ENCODE data around the gene C9orf50. TPM values are rescaled to one million over a fixed set of nuclear protein-coding genes. Genes with fewer than 3 reads are reported as not detected.

C9orf50 gene
- total RNA-seq, 2 donors from 2014 or later = not detected

- no peaks in the 10 kb centered on the region for H3K9me3 Mint-ChIP-seq
- H3K36me3 Mint-ChIP-seq (ENCODE audit: low read depth) = no peaks in the 10 kb centered on the region
- no peak overlapping the region for H3K27ac Mint-ChIP-seq
- H3K27me3 Mint-ChIP-seq = peaks cover 5% of the 10 kb centered on the region
- no peak overlapping the region for H3K4me3 Mint-ChIP-seq
- H3K4me1 Mint-ChIP-seq = peaks cover 9% of the 10 kb centered on the region
- no peak for ATAC-seq (replicated peaks)
These were observed 7.3 kb downstream of the C9orf50 start for GRCh38 chr9:129613520-129614175.

- H3K4me3 Mint-ChIP-seq = no peak overlapping the region
- H3K27ac Mint-ChIP-seq = no peak overlapping the region
- ATAC-seq (replicated peaks) = no peak
- no peaks in the 10 kb centered on the region for H3K27me3 Mint-ChIP-seq
- no peaks in the 10 kb centered on the region for H3K9me3 Mint-ChIP-seq
- peaks cover 5% of the 10 kb centered on the region for H3K4me1 Mint-ChIP-seq
- no peaks in the 10 kb centered on the region for H3K36me3 Mint-ChIP-seq (ENCODE audit: low read depth)
These were observed 7.9 kb downstream of the C9orf50 start for GRCh38 chr9:129612815-129613519.

- H3K36me3 Mint-ChIP-seq (ENCODE audit: low read depth) = no peaks in the 10 kb centered on the region
These were observed 8.8 kb downstream of the C9orf50 start for GRCh38 chr9:129612123-129612522.

GRCh38 chr9:129611307-129611800, 9.5 kb downstream of the C9orf50 start:
- no peaks in the 10 kb centered on the region for H3K9me3 Mint-ChIP-seq
- ATAC-seq (replicated peaks) = no peak
- peak overlapping the region; percentile 76 for H3K27ac Mint-ChIP-seq
- no peaks in the 10 kb centered on the region for H3K36me3 Mint-ChIP-seq (ENCODE audit: low read depth)
- H3K4me3 Mint-ChIP-seq = peak overlapping the region; percentile 72
- H3K27me3 Mint-ChIP-seq = no peaks in the 10 kb centered on the region
- peaks cover 9% of the 10 kb centered on the region for H3K4me1 Mint-ChIP-seq

More at GRCh38 chr9:129612123-129612522, 8.8 kb downstream of the C9orf50 start:
- no peaks in the 10 kb centered on the region for H3K27me3 Mint-ChIP-seq
- no peak overlapping the region for H3K27ac Mint-ChIP-seq
- no peaks in the 10 kb centered on the region for H3K9me3 Mint-ChIP-seq
- peaks cover 9% of the 10 kb centered on the region for H3K4me1 Mint-ChIP-seq
- H3K4me3 Mint-ChIP-seq = no peak overlapping the region
- ATAC-seq (replicated peaks) = no peak

GRCh38 chr9:129610473-129611306, 10.2 kb downstream of the C9orf50 start:
- Mint-ChIP-seq H3K27me3 (no peaks in the 10 kb centered on the region), H3K9me3 (no peaks in the 10 kb centered on the region), H3K4me3 (peak overlapping the region; percentile 72), H3K4me1 (peaks cover 9% of the 10 kb centered on the region), H3K27ac (peak overlapping the region; percentile 76), H3K36me3 (ENCODE audit: low read depth) (no peaks in the 10 kb centered on the region)
- peak; percentile 66 for ATAC-seq (replicated peaks)

- peak; percentile 11 for ATAC-seq (replicated peaks)
- Mint-ChIP-seq H3K9me3 (no peaks in the 10 kb centered on the region), H3K4me3 (peak overlapping the region; percentile 81), H3K27ac (peak overlapping the region; percentile 86), H3K4me1 (peaks cover 9% of the 10 kb centered on the region), H3K36me3 (ENCODE audit: low read depth) (no peaks in the 10 kb centered on the region), H3K27me3 (no peaks in the 10 kb centered on the region)
These were observed 10.8 kb downstream of the C9orf50 start for GRCh38 chr9:129610213-129610472.

- Mint-ChIP-seq H3K27ac (peak overlapping the region; percentile 86), H3K36me3 (ENCODE audit: low read depth) (no peaks in the 10 kb centered on the region), H3K27me3 (no peaks in the 10 kb centered on the region), H3K9me3 (no peaks in the 10 kb centered on the region), H3K4me3 (peak overlapping the region; percentile 81), H3K4me1 (peaks cover 11% of the 10 kb centered on the region)
- peak; percentile 51 for ATAC-seq (replicated peaks)
These were observed 11.3 kb downstream of the C9orf50 start for GRCh38 chr9:129609486-129610212.

GRCh38 chr9:129608561-129609481, 12.1 kb downstream of the C9orf50 start:
- peaks cover 14% of the 10 kb centered on the region for H3K4me1 Mint-ChIP-seq
- H3K36me3 Mint-ChIP-seq (ENCODE audit: low read depth) = no peaks in the 10 kb centered on the region
- ATAC-seq (replicated peaks) = no peak
- no peaks in the 10 kb centered on the region for H3K27me3 Mint-ChIP-seq
- H3K27ac Mint-ChIP-seq = no peak overlapping the region
- H3K4me3 Mint-ChIP-seq = peak overlapping the region; percentile 81
- no peaks in the 10 kb centered on the region for H3K9me3 Mint-ChIP-seq

- H3K36me3 Mint-ChIP-seq (ENCODE audit: low read depth) = no peaks in the 10 kb centered on the region
- peaks cover 14% of the 10 kb centered on the region for H3K4me1 Mint-ChIP-seq
- peak overlapping the region; percentile 57 for H3K27ac Mint-ChIP-seq
- no peaks in the 10 kb centered on the region for H3K9me3 Mint-ChIP-seq
- no peak for ATAC-seq (replicated peaks)
- H3K27me3 Mint-ChIP-seq = no peaks in the 10 kb centered on the region
- peak overlapping the region; percentile 16 for H3K4me3 Mint-ChIP-seq
These were observed 13.9 kb downstream of the C9orf50 start for GRCh38 chr9:129607027-129607387.

- Mint-ChIP-seq H3K9me3 (no peaks in the 10 kb centered on the region), H3K36me3 (ENCODE audit: low read depth) (no peaks in the 10 kb centered on the region), H3K4me3 (no peak overlapping the region), H3K27ac (peak overlapping the region; percentile 57), H3K27me3 (no peaks in the 10 kb centered on the region), H3K4me1 (peaks cover 14% of the 10 kb centered on the region)
- no peak for ATAC-seq (replicated peaks)
These were observed 14.5 kb downstream of the C9orf50 start for GRCh38 chr9:129606161-129607026.

GRCh38 chr9:129604766-129605163, 16.1 kb downstream of the C9orf50 start:
- H3K4me3 Mint-ChIP-seq = no peak overlapping the region
- peak overlapping the region; percentile 56 for H3K27ac Mint-ChIP-seq
- peaks cover 11% of the 10 kb centered on the region for H3K4me1 Mint-ChIP-seq
- ATAC-seq (replicated peaks) = no peak
- no peaks in the 10 kb centered on the region for H3K36me3 Mint-ChIP-seq (ENCODE audit: low read depth)
- no peaks in the 10 kb centered on the region for H3K9me3 Mint-ChIP-seq
- no peaks in the 10 kb centered on the region for H3K27me3 Mint-ChIP-seq

- Mint-ChIP-seq H3K9me3 (no peaks in the 10 kb centered on the region), H3K27me3 (no peaks in the 10 kb centered on the region), H3K4me1 (peaks cover 9% of the 10 kb centered on the region), H3K4me3 (no peak overlapping the region), H3K36me3 (ENCODE audit: low read depth) (no peaks in the 10 kb centered on the region), H3K27ac (peak overlapping the region; percentile 56)
- no peak for ATAC-seq (replicated peaks)
These were observed 16.7 kb downstream of the C9orf50 start for GRCh38 chr9:129604056-129604765.

Data from activated T-helper 17 cell treated with anti-CD3 and anti-CD28 coated beads, Interleukin-2, amount 50 U/mL, for 72 hours (primary cell).